WI38 (cell line): ENCODE results near the gene VPS26B.

ENCODE experiments used
- H3K4me3 ChIP-seq: 2 replicates; pipeline ENCODE4 v1.5.1; 2011; ENCODE audit warnings: low read depth, mild to moderate bottlenecking, control low read depth, low read length
- CTCF ChIP-seq: IDR thresholded peaks from 2 replicates; pipeline ENCODE4 v1.5.1; 2012; ENCODE audit warnings: low read depth, mild to moderate bottlenecking, control low read depth, low read length

VPS26B gene

GRCh38 chr11:134223121-134223520 lies 1.4 kb upstream of the VPS26B start:
- no peak for TF ChIP-seq CTCF
- H3K4me3 ChIP-seq, result peak overlapping the region; percentile 89

GRCh38 chr11:134224710-134225664 lies 516 bp downstream of the VPS26B start:
- H3K4me3 ChIP-seq, result peak overlapping the region; percentile 89
- no peak for TF ChIP-seq CTCF

- no peak for TF ChIP-seq CTCF
- no peak overlapping the region for H3K4me3 ChIP-seq
Measured at GRCh38 chr11:134226806-134227325, 2.4 kb downstream of the VPS26B start.

GRCh38 chr11:134228625-134229024 lies 4.2 kb downstream of the VPS26B start:
- TF ChIP-seq CTCF, result no peak
- no peak overlapping the region for H3K4me3 ChIP-seq

GRCh38 chr11:134229126-134229790 lies 4.8 kb downstream of the VPS26B start:
- no peak for TF ChIP-seq CTCF
- no peak overlapping the region for H3K4me3 ChIP-seq

GRCh38 chr11:134230339-134230738 lies 5.9 kb downstream of the VPS26B start:
- TF ChIP-seq CTCF, result no peak
- no peak overlapping the region for H3K4me3 ChIP-seq
